Measurements from ENCODE around the gene CP. TPM values are rescaled to one million over a fixed set of nuclear protein-coding genes. Genes with fewer than 3 reads are reported as not detected.

Gene CP
- total RNA-seq, 4 donors from 2014 or later, result 5.0 to 111 (median 34.6) TPM

- WGBS, 2 donors, result 41 to 90% methylated on average over 1 of the region's 1 CpG
- no peak for DNase-seq
- H3K4me1 ChIP-seq, result no peaks in the 10 kb centered on the region
- H3K36me3 ChIP-seq, result no peaks in the 10 kb centered on the region
- intact Hi-C loops (cut with DNase I), result no loop called here
- H3K4me3 ChIP-seq (replicated peaks in 1 of 3), result no peak overlapping the region
- H3K9me3 ChIP-seq, result no peaks in the 10 kb centered on the region
- H3K27me3 ChIP-seq, result no peaks in the 10 kb centered on the region
- TF ChIP-seq POLR2A (IDR thresholded peaks at IDR 0.05) (no peak), CTCF (IDR thresholded peaks at IDR 0.05) (no peak)
- no peak overlapping the region for H3K27ac ChIP-seq
Measured at GRCh38 chr3:149263856-149264255, 42.2 kb upstream of the CP start.

GRCh38 chr3:149258714-149259113, 37.1 kb upstream of the CP start:
- Histone ChIP-seq H3K9me3 (no peaks in the 10 kb centered on the region), H3K27ac (no peak overlapping the region), H3K27me3 (no peaks in the 10 kb centered on the region), H3K4me1 (no peaks in the 10 kb centered on the region), H3K4me3 (replicated peaks in 1 of 3) (no peak overlapping the region), H3K36me3 (no peaks in the 10 kb centered on the region)
- TF ChIP-seq CTCF (IDR thresholded peaks at IDR 0.05), result no peak
- intact Hi-C loops (cut with DNase I), result no loop called here
- WGBS, 2 donors, result 88 to 92% methylated on average over 3 to 4 of the region's 4 CpGs
- no peak for DNase-seq

GRCh38 chr3:149258298-149258697, 36.7 kb upstream of the CP start:
- TF ChIP-seq CTCF (IDR thresholded peaks at IDR 0.05) (no peak), POLR2A (IDR thresholded peaks at IDR 0.05) (no peak)
- no peak for DNase-seq
- Histone ChIP-seq H3K27ac (no peak overlapping the region), H3K36me3 (no peaks in the 10 kb centered on the region), H3K4me1 (no peaks in the 10 kb centered on the region), H3K4me3 (replicated peaks in 1 of 3) (no peak overlapping the region), H3K27me3 (no peaks in the 10 kb centered on the region), H3K9me3 (no peaks in the 10 kb centered on the region)
- intact Hi-C loops (cut with DNase I), result no loop called here
- 67 to 71% methylated on average over 3 of the region's 3 CpGs for WGBS, 2 donors

DNA sequence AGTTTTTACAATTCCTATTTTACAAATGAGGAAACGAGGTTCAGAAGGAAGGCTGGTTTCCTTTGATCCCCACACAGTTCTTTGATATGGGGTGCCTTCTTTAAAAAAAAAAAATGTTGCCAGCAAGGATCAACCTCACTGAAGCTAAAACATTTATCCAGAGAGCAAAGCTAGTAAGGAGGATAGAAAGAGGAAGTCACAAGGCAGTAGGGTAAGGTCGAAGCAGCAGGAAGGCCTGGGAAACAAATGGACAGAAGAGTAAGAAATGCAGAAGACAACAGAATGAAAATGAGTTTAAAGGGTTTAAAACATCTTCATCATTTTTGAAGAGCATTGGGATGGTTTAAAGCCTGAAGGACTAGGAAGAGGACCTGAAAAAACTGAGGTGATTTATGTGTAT, 30.6 kb upstream of the CP start:
- WGBS, 2 donors, result 89 to 90% methylated on average over 2 of the region's 2 CpGs
- Histone ChIP-seq H3K27me3 (no peaks in the 10 kb centered on the region), H3K4me3 (replicated peaks in 1 of 3) (no peak overlapping the region), H3K4me1 (peaks cover 0 to 11% of the 10 kb centered on the region in 2 donors), H3K27ac (no peak overlapping the region), H3K9me3 (no peaks in the 10 kb centered on the region), H3K36me3 (no peaks in the 10 kb centered on the region)
- no peak for TF ChIP-seq POLR2A (IDR thresholded peaks at IDR 0.05)
- DNase-seq, result no peak
- intact Hi-C loops (cut with DNase I), result no loop called here

DNA sequence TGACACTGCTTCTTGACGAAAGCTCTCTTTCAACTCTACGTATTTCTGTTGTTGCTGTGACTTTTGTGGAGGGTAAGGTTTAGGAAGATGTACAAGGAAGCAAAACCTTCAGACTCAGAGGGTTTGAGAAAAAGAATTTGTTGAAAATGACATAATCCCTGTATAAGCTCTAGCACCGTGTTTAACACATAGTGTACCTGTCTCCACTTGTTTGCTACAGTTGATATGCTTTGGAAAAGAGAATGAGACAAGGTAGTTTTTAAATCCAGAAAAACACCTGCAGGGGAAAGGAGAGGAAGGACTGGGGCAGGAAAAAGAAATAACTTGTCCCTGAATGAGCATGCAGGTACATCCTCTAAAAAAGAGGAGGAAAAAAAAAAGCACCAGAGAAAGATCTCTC, 29.6 kb upstream of the CP start:
- no peak overlapping the region for H3K4me3 ChIP-seq (replicated peaks in 1 of 3)
- no peak for DNase-seq
- intact Hi-C loops (cut with DNase I), result no loop called here
- no peaks in the 10 kb centered on the region for H3K9me3 ChIP-seq
- no peak overlapping the region for H3K27ac ChIP-seq
- peaks cover 0 to 14% of the 10 kb centered on the region in 2 donors for H3K4me1 ChIP-seq
- TF ChIP-seq POLR2A (IDR thresholded peaks at IDR 0.05) (no peak), CTCF (IDR thresholded peaks at IDR 0.05) (no peak)
- whole genome bisulfite sequencing, 2 donors, result 91 to 92% methylated on average over 3 of the region's 3 CpGs
- no peaks in the 10 kb centered on the region for H3K36me3 ChIP-seq
- H3K27me3 ChIP-seq, result no peaks in the 10 kb centered on the region

Measured in thyroid gland (tissue), 4 donors.